NK-92 treated with Interleukin-12 subunit alpha and Interleukin-12 subunit beta, amount 100 ng/mL, for 24 hours (cell line): Measurements from ENCODE around the gene NTN1.

ENCODE experiments used
- DNase-seq: peaks from one replicate; lab custom pipeline; 2025; lab: John Stamatoyannopoulos, UW

The NTN1 gene

DNA sequence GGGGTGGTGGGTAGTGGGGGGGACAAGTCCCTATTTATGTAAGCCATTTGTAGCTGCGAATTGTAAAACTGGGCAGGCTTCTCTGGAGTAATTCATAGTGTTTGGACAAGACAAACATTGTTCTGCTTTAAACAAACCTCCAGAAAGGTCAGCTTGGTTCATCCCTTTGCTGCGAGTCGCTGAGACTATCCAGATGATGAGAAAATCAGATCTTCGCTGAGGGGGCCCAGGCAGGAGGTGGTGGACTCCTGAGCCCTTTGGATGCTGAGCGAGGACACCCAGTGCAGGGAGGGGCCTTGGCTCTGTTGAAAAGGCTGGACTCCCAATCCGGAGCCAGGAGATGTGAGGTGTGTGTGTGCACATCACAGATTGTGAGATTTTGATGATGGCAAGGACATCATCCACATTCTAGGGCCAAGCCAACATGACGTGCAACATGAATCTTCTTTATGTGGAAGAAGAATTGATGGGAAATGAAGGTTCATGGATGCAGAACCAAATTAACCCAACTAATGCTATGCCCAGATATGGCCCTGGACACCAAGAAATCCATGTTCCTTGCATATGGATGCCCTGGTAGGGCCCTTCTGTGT lies 15.0 kb upstream of the NTN1 start:
- DNase-seq: no peak

DNA sequence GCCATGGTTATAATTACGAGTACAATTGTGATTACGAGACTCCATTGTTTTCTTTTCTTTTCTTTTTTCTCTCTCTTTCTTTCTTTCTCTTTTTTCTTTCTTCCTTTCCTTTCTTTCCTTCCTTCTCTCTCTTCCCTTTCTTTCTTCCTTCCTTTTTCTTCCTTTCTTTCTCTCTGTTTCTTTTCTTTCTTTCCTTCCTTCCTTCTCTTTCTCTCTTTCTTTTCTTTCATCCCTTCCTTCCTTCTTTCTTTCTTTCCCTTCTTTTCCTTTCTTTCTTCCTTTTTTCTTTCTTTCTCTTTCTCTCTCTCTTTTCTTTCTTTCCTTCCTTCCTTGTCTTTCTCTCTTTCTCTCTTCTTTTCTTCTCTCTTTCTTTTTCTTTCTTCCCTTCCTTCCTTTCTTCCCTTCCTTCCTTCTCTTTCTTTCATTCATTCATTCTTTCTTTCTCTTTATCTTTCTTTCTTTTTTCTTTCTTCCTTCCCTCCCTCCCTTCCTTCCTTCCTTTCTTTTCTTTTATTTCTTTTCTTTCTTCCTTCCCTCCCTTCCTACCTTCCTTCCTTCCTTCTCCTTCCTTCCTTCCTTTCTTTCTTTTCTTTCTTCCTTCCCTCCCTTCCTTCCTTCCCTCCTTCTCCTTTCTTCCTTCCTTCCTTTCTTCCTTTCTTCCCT lies 14.1 kb upstream of the NTN1 start:
- DNase-seq: no peak

- no peak for DNase-seq
Measured at GRCh38 chr17:9009096-9009495, 12.2 kb upstream of the NTN1 start.

GRCh38 chr17:9009737-9010136 lies 11.6 kb upstream of the NTN1 start:
- no peak for DNase-seq

DNA sequence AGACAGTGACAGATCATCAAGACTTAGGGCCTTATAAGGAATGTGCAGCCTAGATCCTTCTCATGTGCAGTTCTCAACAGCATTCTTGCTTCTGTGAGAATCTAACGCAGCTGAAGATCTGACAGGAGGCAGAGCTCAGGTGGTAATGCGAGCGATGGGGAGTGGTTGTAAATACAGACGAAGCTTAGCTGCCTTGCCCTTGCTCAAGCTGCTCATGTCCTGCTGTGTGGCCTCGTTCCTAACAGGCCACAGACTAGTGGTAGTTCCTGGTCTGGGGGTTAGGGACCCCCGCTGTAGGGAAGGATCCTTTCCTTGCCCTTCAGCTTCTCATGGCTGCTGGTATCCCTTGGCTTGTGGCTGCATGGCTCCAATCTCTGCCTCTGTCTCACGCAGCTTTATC lies 10.3 kb upstream of the NTN1 start:
- DNase-seq: no peak

GRCh38 chr17:9016941-9017552 lies 4.3 kb upstream of the NTN1 start:
- no peak for DNase-seq

DNA sequence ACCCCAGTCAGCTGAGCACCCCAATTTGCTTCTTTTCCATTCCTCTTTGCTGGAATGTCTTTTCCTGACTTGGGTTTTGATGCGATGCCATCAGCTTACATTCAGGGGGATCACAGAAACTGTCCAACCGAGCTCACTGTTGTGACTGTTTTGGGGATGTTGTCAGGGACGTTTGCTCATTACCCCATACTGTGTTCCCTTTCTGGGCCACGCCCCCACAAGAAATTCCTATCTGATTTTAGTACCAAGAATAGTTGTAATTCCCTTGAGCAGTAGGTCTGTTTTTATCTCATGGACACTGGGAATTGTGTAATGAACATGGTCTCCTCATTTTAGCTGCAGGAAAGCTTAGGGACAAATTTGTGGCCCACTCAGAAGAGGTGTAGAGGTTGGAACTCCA lies 2.6 kb upstream of the NTN1 start:
- DNase-seq: no peak

DNA sequence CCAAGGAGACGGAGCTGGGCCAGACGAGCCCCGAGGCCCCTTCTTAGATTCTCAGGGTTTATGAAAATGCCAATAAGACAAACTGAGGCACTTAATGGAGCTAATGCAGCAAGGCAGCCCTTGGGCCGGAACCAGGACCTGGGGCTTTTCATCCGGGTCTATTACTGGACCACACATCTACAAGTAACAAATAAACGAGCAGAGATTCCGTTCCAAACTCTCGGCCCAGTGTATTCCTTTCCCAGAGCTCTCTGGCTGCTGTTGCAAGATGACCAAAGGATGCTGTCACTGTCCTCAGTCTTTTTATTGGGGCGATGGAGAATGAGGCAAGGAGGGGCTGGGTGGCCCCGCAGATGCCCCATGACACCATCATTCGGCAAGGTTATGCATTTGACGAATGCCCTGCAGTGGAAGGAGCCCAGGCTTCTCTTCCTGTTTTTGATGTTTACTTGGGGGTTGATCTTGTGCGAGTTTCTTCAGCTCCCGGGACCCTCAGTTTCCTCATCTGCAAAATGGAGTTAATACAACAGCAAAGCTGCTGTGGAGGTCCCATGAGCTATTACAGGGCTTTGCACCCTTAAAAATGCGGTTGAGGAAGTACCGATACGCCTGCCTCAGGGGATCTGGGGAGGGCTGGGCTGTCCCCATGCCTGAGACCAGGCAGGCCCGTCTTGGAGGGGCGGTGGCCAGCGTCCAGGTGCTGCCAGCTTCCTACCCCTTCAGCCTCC lies 1.1 kb upstream of the NTN1 start:
- DNase-seq: no peak

DNA sequence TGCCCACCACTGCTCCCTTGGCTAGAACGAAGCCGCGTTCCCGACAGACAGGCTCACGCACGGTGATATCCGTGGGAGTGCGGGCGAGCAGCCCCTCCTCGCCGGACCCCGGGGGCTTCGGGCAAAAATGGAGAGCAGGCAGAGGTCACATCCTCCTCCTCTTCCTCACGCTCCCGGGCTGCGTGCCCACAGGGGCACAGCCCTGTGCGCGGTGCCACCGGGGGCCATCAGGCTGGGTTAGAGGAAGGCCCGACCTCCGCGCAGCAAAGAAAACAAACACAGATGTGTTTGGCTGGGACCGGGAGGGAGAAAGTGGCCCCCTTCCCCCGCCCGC lies 519 bp upstream of the NTN1 start:
- no peak for DNase-seq

DNA sequence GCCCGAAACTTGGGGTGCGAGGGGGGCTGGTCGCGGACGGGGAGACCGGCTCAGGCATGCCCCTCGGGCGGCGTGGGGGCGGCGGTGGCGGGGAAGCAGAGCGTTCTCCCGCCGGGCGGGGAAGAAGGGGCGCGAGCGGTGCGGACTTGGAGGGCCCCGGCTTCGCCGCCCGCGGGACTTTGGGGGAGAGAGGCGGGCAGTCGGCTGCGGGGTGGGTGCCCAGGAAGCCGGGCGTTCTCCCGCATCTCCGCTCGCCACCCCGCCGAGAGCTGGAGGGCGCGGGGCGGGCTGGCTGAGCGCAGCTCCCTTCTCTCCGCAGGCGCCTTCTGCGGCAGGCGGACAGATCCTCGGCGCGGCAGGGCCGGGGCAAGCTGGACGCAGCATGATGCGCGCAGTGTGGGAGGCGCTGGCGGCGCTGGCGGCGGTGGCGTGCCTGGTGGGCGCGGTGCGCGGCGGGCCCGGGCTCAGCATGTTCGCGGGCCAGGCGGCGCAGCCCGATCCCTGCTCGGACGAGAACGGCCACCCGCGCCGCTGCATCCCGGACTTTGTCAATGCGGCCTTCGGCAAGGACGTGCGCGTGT lies 772 bp downstream of the NTN1 start:
- no peak for DNase-seq

- no peak for DNase-seq
Measured at GRCh38 chr17:9022573-9023391, 1.5 kb downstream of the NTN1 start.

DNA sequence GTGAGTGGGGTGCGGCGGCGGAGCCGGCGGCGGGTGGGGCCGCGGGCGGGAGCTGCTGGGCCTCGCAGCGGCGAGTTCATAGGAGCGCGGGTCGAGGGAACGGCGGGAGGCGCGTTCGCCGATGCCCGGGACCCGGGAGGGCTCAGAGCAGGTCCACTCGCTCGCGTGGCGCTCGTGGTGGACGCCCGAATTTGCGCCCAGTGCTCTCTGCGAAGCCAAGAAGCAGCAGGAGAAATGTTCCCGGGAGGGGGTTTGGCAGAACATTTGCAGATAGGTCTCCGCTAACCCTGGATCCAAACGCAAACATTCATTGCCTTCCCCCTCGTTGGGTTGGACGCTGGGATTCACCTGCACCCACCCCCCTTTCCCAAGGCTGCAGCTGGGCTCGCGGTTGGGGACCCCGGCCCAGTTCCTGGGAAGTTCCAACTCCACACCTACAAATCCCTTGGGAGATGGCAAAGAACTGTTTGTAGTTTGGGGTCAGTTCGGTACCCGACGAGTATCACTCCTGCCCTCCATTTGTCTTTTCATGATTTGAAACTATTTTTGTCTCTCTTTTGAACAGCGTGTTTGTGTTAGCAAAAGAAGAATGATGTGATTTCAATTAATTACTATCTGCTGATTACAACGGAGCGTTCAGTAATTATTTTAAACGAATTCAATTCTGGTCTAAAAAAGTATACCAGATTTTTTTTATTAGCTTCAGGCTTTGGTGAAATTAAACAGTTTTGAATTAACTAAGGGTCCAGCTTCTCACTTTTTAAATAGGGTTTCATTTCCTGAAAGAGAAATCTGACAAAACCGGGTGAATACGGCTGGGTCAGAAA lies 2.3 kb downstream of the NTN1 start:
- DNase-seq: no peak

- DNase-seq: no peak
Measured at GRCh38 chr17:9024497-9024896, 3.2 kb downstream of the NTN1 start.

- DNase-seq: no peak
Measured at GRCh38 chr17:9026741-9027140, 5.4 kb downstream of the NTN1 start.

DNA sequence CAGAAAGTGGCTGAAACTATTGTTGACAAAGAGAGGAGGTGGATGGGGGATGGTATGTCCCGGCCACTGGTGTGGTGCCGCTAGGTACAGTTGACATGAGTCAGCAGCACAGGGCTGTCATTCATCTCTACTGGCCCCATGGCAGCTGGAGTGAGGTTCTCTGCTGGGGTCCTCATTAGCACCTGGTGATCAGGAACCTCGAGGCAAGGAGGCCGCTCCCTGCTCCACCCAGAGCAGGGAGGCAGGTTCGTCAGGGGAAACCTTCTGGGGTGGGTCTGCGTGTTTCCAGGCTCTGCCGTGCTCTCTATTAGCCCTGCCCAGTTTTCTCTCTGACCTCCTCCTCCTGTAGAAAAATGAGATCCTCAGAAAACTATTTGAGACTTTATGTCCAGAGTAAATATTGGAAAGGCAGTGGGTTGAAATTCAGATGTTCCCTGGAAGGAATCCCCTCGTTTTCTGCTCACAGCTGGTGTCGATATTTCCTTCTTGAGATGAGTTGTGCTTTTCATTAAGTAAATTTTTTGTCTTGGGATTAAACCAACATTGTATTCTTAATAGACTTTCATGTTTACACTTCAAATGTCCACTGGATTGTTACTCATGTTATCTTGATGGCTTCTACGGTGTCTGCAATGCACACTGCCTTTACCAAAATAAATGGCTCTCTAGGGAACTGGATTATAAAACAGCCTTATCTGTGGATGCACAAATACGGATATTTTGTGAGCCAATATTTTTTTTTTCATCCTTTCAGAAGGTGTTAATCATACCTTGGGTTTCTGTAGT lies 7.1 kb downstream of the NTN1 start:
- DNase-seq: no peak

GRCh38 chr17:9028988-9029570 lies 7.8 kb downstream of the NTN1 start:
- no peak for DNase-seq

GRCh38 chr17:9032151-9032550 lies 10.8 kb downstream of the NTN1 start:
- no peak for DNase-seq

- no peak for DNase-seq
Measured at GRCh38 chr17:9032583-9032982, 11.3 kb downstream of the NTN1 start.

GRCh38 chr17:9035249-9035648 lies 13.9 kb downstream of the NTN1 start:
- DNase-seq: no peak

- no peak for DNase-seq
Measured at GRCh38 chr17:9036336-9036735, 15.0 kb downstream of the NTN1 start.
